KBM-7 (cell line): Measurements from ENCODE around the gene SLC16A13.
"Not testable (repeated sequence)": the region's sequence is repeated elsewhere in the genome, so short reads cannot be mapped to it uniquely, and the experiment has no call there.

Experiments
- DNase-seq: peaks from one replicate; pipeline ENCODE4 v3.0.0-alpha.2; 2015
- in situ Hi-C: fragments of 300-500 bp; cut with MboI; formaldehyde crosslinking; loops from 2 replicates; pipeline ENCODE4 v1.14.3; 2020; ENCODE audit warnings: low sequenced_read_pairs, low pct_unique_long_range_greater_than_20kb, mixed read lengths

The SLC16A13 gene, protein sequence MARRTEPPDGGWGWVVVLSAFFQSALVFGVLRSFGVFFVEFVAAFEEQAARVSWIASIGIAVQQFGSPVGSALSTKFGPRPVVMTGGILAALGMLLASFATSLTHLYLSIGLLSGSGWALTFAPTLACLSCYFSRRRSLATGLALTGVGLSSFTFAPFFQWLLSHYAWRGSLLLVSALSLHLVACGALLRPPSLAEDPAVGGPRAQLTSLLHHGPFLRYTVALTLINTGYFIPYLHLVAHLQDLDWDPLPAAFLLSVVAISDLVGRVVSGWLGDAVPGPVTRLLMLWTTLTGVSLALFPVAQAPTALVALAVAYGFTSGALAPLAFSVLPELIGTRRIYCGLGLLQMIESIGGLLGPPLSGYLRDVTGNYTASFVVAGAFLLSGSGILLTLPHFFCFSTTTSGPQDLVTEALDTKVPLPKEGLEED

DNA sequence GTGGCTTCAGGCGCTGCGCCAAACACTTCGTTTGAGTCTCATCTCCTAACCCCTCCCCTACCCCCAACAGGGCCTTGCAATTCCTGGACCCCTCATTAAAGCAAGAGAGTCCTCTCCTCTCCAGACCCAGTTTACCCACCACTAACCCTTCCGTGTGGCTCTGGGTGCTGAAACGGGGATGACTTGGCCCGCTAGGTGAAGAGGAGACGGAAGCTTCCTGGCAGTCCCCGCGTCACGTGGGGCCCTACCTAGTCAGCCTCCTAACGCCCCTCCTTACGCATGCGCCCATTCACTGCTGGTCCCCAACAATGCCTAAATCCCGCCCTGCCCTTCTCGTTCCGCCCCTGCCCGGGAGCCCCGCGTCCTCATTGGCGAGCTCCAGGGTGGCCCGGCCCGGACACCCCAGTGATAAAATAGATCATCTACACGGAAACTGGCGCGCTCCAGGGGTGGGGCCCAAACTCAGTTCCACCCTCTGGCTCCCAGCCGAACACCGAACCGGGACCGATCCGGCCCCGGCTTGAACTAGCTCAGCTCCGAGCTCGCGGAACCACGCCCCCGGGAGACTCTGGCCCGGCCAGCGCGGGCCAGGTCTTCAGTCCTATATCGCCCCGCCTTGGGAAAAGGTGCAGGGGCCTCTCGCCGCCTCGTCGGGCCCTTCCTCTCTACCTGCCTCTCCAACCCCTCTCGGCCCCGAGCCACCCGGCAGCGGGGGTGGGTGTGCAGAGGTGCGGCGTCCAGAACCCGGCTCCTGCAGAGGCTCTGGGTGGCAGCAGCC, at the start of gene SLC16A13:
Gene SLC16A13 (plus strand): TSS at position 425 of the 778 bp plus-strand sequence. CDS start 368 bp downstream, outside the sequence.
- in situ Hi-C loops = loop anchor here (25.0 kb wide), 1 partner anchor 302 kb away; the partner anchor contains the start of genes ACAP1 and NEURL4
- DNase-seq = peak; percentile 97

DNA sequence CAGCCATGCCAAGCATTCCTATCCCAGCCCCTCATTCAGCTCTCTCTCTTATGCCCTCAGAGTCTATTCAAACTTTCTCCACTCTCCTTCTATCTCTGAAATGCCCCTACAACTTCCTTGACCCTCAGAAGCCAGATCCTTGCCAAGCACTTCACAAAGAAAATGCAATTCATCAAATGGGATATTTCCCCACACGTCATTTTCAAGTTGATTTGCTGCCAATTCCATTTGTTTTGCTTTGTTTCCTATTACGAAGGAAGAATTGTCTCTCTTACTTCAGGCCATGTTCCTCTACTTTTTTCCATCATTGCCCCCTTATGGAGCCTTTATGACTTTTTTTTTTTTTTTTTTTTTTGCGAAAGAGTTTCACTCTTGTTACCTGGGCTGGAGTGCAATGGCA, 49.1 kb upstream of the SLC16A13 start:
- in situ Hi-C loops = no loop called here
- no peak for DNase-seq

DNA sequence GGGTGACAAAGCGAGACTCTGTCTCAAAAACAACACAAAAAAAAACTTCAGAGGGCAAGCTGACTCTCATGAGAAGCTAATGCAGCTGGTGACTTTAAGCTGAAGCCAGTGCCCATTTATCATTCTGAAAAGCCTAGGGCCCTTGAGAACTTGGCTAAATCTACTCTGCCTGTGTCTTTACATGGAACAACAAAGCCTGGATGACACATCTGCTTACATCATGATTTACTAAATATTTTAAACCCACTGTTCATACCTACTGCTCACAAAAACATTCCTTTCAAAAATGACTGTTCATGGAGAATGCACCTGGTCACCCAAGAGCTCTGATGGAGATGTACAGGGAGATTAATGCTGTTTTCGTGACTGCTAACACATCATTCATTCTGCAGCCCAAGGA, 46.0 kb upstream of the SLC16A13 start:
- in situ Hi-C loops = no loop called here
- DNase-seq = no peak

DNA sequence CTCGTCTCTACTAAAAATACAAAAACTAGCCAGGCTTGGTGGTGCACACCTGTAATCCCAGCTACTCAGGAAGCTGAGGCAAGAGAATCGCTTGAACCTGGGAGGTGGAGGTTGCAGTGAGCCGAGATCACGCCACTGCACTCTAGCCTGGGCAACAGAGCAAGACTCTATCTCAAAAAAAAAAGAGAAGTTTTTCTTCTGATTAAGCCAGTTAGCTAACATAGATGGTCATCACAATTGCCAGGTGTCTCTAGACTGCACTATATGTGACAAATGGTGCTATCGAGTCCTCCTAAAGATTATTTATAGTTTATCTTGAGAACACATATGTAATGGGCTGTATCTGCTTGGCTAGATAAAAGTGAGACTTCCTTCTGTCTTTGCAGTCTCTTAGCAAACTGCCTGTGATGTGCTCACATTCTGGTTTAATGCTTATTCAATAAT, 42.2 kb upstream of the SLC16A13 start:
- peak; percentile 32 for DNase-seq
- in situ Hi-C loops = not testable (repeated sequence)

DNA sequence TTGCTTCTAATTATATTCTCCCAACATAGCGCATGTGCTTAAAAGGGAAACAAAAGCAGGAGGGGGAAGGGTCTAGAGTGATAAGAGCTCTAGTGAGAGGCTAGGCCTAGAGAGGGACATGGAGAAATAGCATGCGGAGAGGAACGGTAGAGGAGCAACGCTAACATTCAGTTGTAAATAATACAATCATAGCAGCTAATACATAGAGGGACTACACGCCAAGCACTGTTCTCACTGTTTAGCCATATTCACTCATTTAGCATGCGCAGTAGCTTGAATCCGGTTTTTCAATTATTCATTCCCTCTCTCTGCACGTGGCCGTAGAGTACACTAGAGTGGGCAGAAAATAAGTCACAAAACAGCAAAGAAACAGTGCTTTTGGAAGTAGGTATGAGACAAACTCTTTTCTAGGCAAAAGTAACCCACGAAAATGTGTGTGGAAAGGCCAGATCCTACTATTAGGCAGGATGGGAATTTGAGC, 41.7 kb upstream of the SLC16A13 start:
- in situ Hi-C loops = no loop called here
- no peak for DNase-seq

DNA sequence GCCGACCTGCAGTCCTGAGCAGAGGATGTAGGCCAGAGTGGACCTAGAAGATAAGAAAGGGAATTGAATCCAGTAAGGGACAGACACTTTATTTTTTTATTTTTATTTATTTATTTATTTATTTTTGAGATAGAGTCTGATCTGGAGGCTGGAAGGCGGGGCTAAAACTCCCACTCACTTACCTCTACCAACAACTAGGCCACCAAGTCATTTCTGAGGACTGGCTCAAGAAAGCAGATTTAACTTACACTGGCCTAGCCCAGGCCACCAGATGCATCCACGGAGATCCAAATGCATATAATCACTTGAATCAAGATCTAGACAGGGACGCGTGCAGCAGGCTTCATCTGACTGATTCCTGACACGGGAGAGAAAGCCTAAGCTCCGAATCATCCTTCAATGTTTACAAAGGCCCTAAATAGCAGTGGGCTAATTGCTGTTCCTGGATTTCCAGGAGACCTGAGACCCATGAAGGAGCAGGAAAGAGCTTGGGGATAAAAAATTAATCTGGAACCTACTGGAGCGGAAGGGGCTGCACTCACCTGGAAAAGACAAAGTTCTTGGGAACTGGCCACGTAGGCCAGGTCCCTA, 41.1 kb upstream of the SLC16A13 start:
- DNase-seq = no peak
- in situ Hi-C loops = no loop called here

DNA sequence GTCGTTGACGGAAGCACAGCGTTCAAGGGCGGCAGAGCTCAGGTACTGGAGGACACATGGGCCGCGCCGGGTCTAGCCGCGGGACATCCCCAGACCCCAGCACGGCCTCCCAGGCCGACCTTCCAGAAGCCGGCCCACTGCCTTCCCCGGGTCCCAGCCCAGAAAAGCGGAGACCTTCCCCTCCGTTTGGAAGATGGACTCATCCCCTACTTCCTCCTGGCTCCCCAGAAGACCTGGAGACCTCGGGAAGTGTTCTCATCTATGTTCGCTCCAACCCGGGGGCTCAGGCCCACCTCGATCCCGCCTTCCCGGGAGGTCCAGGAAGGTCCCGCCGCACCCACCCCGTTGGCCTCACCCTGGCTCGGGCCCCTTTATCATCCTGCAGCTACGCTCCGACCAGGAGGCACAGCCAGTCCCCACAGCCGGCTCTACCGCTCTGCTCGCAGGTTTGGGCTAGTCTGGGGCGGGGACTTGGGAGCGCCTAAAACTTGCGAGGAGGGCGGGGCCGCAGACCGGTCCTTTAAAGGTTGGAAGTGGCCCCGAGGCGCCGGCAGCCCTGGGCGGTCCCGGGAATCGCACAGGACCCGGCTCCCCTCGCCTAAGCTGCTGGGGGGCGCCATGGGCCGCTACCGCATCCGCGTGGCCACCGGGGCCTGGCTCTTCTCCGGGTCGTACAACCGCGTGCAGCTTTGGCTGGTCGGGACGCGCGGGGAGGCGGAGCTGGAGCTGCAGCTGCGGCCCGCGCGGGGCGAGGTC, 40.1 kb upstream of the SLC16A13 start, which contains the start of gene ALOX12:
Gene ALOX12 (plus strand): TSS at position 550 of the 756 bp plus-strand sequence. CDS start 69 bp downstream, at position 619.
- DNase-seq = no peak
- in situ Hi-C loops = no loop called here

DNA sequence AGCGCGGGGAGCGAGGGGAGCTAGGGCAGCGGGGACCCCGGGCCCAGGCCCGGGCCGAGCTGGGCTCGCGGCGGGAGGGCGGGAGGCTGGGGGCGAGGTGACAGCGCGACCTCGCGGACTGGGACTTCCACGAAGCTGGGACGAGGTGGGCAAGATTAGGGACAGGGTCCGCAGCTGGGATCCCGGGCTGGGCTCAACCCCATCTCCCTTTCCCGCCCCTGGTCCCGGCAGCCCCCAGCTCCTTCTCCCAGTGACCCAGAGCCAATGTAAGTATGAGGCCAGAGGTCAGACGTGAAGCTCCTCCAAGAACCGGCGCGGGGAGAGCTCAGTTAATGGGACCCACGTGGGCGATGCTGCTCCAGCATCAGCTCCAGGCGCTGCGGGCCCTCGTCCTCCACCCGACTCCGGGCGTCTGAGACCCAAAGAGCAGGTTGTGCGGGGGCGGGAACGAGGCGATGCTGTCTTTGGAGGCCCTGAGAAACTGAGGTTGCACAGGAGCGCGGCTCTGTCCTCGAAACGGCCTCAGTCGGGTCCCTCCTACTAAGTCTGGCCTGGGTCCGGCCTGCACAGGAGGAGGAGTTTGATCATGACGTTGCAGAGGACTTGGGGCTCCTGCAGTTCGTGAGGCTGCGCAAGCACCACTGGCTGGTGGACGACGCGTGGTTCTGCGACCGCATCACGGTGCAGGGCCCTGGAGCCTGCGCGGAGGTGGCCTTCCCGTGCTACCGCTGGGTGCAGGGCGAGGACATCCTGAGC, 39.4 kb upstream of the SLC16A13 start:
- DNase-seq = no peak
- in situ Hi-C loops = no loop called here

DNA sequence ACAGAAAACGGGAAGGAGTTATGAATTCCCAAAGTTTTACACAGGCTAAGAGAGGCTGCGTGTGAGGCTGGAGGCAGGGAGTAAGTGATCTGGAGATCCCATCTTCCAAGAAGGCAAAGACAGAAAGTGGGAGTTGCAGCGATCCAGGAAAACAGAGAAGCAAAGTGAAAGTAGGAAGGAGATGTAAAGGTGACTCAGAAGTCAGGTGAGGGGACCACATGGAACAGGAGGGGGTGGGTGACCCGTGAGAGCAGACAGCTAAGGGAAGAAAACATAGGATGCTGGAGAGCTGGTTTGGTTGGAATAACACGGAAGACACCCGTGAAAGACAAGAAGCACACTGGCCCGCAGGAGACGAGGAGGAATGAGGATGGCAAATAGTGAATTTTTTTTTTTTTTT, 38.6 kb upstream of the SLC16A13 start:
- in situ Hi-C loops = no loop called here
- DNase-seq = no peak

DNA sequence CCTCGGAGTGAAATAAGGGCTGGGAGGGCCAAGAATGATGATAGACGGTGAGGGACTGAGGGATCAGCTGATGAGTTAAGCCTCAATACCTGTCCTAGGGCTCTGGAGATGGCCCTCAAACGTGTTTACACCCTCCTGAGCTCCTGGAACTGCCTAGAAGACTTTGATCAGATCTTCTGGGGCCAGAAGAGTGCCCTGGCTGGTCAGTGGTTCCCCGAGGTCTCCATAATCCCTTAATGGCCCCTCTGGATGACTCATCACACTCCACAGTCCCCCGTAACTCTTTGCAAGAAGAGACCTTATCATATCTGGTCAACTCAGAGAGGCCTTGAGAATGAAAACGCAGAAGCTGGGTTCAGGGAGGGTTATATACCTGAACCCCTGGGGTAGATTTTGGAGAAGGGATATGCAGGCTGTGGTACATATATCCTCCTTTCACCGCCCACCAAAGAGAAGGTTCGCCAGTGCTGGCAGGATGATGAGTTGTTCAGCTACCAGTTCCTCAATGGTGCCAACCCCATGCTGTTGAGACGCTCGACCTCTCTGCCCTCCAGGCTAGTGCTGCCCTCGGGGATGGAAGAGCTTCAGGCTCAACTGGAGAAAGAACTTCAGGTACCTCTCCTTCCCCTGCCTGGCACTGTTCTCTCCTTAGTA, 36.8 kb upstream of the SLC16A13 start:
- DNase-seq = no peak
- in situ Hi-C loops = no loop called here

DNA sequence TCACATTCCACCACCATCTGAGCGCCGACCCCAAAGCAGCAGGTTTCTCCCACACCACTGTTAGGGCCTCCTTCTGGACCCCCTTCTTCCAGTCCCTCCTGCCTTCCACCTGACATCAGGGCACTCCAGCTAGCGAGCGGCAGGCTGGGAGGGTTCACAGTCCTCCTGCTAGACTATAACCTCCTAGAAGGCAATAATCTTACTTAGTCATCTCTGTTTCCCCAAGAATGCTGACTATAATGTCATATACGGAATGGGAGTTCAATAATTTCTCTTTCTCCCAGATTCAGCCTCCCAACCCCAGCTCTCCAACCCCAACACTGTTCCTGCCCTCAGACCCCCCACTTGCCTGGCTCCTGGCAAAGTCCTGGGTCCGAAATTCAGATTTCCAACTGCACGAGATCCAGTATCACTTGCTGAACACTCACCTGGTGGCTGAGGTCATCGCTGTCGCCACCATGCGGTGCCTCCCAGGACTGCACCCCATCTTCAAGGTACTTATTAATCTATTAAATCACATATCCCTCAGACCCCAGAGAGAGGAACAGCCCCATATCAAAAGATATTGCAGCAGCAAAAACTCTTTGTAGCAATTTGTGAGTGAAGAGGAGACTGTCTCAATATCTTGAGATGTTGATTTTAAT, 34.4 kb upstream of the SLC16A13 start:
- in situ Hi-C loops = loop anchor here (10.0 kb wide), 1 partner anchor 87 kb away; no protein-coding TSS in a partner anchor
- DNase-seq = no peak

DNA sequence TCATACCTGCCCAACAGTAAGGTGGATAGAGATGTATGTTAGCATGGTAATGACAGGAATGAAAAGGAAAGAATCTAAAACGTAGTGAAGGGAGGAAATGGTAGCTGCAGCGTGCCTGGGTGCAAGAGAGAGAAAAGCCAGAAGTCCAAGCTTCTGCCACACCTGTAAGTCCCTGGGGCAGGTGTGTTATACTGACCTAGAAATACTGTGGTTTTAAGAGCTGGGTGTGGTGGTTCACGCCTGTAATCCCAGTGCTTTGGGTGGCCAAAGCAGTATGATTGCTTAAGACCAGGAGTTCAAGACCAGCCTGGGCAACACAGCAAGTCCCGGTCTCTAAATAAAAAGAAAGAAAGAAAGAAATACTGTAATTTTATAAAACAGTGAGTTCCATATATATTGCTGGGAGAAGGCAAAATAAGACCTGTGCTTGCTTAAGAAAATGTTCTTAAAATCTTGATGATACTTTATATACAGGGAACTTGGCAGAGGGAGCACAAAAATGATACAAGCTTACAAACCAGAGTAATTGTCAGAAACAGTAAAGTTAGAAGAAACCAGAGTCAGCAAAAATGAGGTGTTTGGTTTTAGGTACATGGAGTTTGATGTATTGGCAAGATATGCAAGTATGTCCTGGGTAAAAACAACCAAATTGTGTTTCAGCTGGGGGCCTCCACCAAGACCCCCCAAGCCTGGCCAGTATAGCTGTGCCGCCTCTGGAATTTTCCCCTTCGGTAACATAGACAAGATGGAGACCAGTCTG, 33.3 kb upstream of the SLC16A13 start:
- DNase-seq = no peak
- in situ Hi-C loops = loop anchor here (10.0 kb wide), 1 partner anchor 88 kb away; no protein-coding TSS in a partner anchor

DNA sequence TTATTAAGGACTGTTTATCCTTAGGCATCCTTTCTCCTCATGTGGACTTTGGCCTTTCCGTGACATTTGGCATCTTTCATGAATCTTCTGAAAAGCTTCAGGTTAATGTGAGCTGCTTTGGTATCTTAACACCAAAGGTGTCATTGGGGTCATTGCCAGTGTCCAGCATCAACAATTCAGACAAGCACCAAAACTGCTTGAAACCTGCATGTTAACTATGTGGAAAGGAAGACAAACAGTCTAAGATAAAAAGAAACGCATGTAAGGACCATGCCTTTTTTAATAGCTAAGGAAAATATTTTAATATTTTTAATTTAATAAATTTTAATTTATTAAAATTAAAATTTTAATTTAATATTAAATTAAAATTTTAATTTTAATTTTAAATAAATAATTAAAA, 32.1 kb upstream of the SLC16A13 start:
- in situ Hi-C loops = loop anchor here (10.0 kb wide), 1 partner anchor 89 kb away; no protein-coding TSS in a partner anchor
- DNase-seq = no peak

DNA sequence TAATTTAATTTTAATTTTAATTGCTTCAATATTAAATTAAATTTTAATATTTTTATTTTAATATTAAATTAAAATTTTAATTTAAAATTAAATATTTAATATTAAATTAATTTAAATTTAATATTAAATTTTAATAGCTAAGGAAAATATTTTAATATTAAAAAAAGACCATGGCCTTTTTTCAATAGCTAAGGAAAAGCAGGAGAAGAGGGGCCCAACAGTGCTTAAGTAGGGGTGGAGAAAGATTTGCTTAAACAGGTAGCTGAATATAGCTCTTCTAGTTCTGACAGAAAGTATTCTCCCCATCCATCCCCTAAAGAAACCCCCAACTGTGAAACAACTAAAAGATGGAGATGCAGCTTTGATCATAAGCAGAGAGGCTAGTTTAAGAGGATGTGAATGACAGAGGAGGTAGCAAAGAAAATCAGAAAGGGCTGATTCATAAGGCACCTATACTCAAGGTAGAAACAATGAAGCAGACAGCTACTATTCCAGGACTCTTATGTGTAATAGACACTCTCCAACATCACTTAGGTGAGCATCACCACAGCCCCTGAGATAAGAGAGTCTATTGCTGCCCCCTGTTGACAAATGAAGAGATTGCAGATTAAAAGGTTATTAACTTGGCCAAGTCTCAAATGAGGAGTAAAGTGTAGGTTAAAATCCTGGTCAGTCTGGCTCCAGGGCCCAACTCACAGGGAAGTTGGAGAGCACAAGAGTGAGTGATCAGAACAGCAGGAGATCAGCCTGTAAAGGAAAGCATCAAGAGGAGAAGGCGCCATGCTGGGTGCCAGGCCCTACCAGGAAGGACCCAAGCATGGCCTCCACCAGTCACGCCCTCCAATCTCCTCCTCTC, 31.2 kb upstream of the SLC16A13 start:
- in situ Hi-C loops = loop anchor here (10.0 kb wide), 1 partner anchor 90 kb away; no protein-coding TSS in a partner anchor
- peak; percentile 88 for DNase-seq

DNA sequence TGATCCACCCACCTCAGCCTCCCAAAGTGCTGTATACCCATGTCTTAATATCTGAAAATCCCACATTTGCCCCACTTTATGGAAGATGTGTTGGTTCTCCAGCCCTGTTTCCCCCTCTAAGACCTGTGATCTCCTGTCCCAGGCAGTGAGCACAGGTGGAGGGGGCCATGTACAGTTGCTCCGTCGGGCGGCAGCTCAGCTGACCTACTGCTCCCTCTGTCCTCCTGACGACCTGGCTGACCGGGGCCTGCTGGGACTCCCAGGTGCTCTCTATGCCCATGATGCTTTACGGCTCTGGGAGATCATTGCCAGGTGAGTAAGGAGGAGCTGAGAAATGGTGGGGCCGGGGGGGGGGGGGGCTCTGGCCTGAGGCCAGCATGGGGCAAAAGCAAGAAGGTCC, 30.1 kb upstream of the SLC16A13 start:
- in situ Hi-C loops = loop anchor here (10.0 kb wide), 1 partner anchor 91 kb away; no protein-coding TSS in a partner anchor

More for the DNA sequence above, 30.1 kb upstream of the SLC16A13 start:
- no peak for DNase-seq
